ENCODE results near the gene SUPT6H.
A peak's percentile ranks its signal among the peaks of the same experiment; 100 is the strongest.

- peak; percentile 6 to 33 (median 27); a peak in 2 of 6 replicates for TF ChIP-seq CTCF (IDR thresholded peaks at IDR 0.05 in 2 of 3, conservative IDR thresholded peaks at IDR 0.05 in 1 of 3; ENCODE audit: insufficient read depth in 2 of 3, low read depth in 1 of 3, low read length in 3 of 3)
- no peak for TF ChIP-seq FOSL1 (tag; conservative IDR thresholded peaks at IDR 0.05)
- TF ChIP-seq BCLAF1 (IDR thresholded peaks at IDR 0.05; ENCODE audit: borderline replicate concordance in 1 of 2, control insufficient read depth in 1 of 2, low read depth in 2 of 2, low read length in 1 of 2) = no peak
- TF ChIP-seq ZNF41 (CRISPR knock-in tag; conservative IDR thresholded peaks at IDR 0.05) = no peak
- no peak for TF ChIP-seq OTX1 (CRISPR knock-in tag; IDR thresholded peaks at IDR 0.05)
- no peak for TF ChIP-seq COPS2 (conservative IDR thresholded peaks at IDR 0.05)
- TF ChIP-seq ZNF655 (CRISPR knock-in tag; IDR thresholded peaks at IDR 0.05) = no peak
Measured at GRCh38 chr17:28714281-28714680, 52.3 kb downstream of the SUPT6H start.

Measured in K562 (cell line).